Endothelial cell of umbilical vein (primary cell): ENCODE results near the gene SCUBE3.

ENCODE experiments used
- CTCF ChIP-seq, 2 donors: IDR thresholded peaks; 1 replicate in 1 of 2; 2 replicates in 1 of 2; pipeline ENCODE4 v1.5.1; 2011; ENCODE audit warnings: low read length in 2 of 2, mild to moderate bottlenecking in 2 of 2, moderate library complexity in 2 of 2, control low read depth in 1 of 2, inconsistent platforms in 1 of 2, low read depth in 1 of 2; ENCODE audit not compliant: insufficient read depth in 1 of 2; ENCODE audit errors: extremely low read depth in 1 of 2
- EZH2 ChIP-seq: IDR thresholded peaks from 2 replicates; pipeline ENCODE4 v1.6.1; 2012; ENCODE audit warnings: borderline replicate concordance, low read depth, mild to moderate bottlenecking, moderate library complexity, low read length, inconsistent platforms; ENCODE audit not compliant: severe bottlenecking
- FOS ChIP-seq: IDR thresholded peaks from 2 replicates; pipeline ENCODE4 v1.6.1; 2011; ENCODE audit warnings: mild to moderate bottlenecking, low read length, moderate library complexity, borderline replicate concordance; ENCODE audit not compliant: insufficient read depth
- GATA2 ChIP-seq: IDR thresholded peaks from 2 replicates; pipeline ENCODE4 v1.7.0; 2011; ENCODE audit warnings: low read depth, mild to moderate bottlenecking, moderate library complexity, mixed read lengths, low read length; ENCODE audit not compliant: insufficient read length, insufficient read depth
- MAX ChIP-seq: IDR thresholded peaks from 2 replicates; pipeline ENCODE4 v1.6.1; 2011; ENCODE audit not compliant: insufficient read depth, insufficient read length
- POLR2A ChIP-seq: IDR thresholded peaks from 2 replicates; pipeline ENCODE4 v1.6.1; 2012; ENCODE audit warnings: low read depth, mild to moderate bottlenecking, control low read depth, low read length
- POLR2AphosphoS5 ChIP-seq: IDR thresholded peaks from 2 replicates; pipeline ENCODE4 v1.6.1; 2012; ENCODE audit warnings: low read depth, mild to moderate bottlenecking, control low read depth, low read length, moderate library complexity; ENCODE audit not compliant: insufficient read depth

- TF ChIP-seq POLR2AphosphoS5, result no peak
- TF ChIP-seq CTCF (IDR thresholded peaks at IDR 0.05; ENCODE audit: extremely low read depth in 1 of 2, insufficient read depth in 1 of 2, low read depth in 1 of 2, low read length in 2 of 2), result no peak
- no peak for TF ChIP-seq POLR2A
- TF ChIP-seq EZH2, result no peak
- no peak for TF ChIP-seq GATA2
- TF ChIP-seq MAX, result no peak
- no peak for TF ChIP-seq FOS
Observed at GRCh38 chr6:35173427-35174087, 40.2 kb upstream of the SCUBE3 start.
